SK-N-SH treated with all-trans-retinoic acid at 6 μM for 48 hours (cell line): ENCODE results near the gene TEKTIP1.

ENCODE experiments used
- ATAC-seq: fragments of 200-7000 bp; cut with Tn5 transposase; 3 replicates; pipeline ENCODE4 v1.9.1; 2020; ENCODE audit warnings: mild to moderate bottlenecking, moderate library complexity
- ARNTL ChIP-seq: fragments of 450-650 bp; formaldehyde crosslinking; IDR thresholded peaks from 2 replicates; pipeline ENCODE4 v1.5.0; 2020; ENCODE audit warnings: low read depth, mild to moderate bottlenecking, moderate library complexity, borderline replicate concordance
- BACH2 ChIP-seq: fragments of 250-450 bp; sonication (Bioruptor Pico); IDR thresholded peaks from 2 replicates; pipeline ENCODE4 v1.9.0; 2021; ENCODE audit warnings: mild to moderate bottlenecking, borderline replicate concordance
- CSDC2 ChIP-seq: fragments of 250-450 bp; sonication (Bioruptor Pico); IDR thresholded peaks from 2 replicates; pipeline ENCODE4 v1.5.0; 2020; ENCODE audit warnings: mild to moderate bottlenecking, moderate library complexity
- ESRRG ChIP-seq: fragments of 250-450 bp; sonication (Bioruptor Pico); IDR thresholded peaks from 2 replicates; pipeline ENCODE4 v1.6.1; 2021; ENCODE audit warnings: mild to moderate bottlenecking
- GLIS3 ChIP-seq: fragments of 250-450 bp; sonication (Bioruptor Pico); IDR thresholded peaks from 2 replicates; pipeline ENCODE4 v1.5.0; 2020; ENCODE audit warnings: mild to moderate bottlenecking, moderate library complexity
- ISL1 ChIP-seq: fragments of 250-450 bp; sonication (Bioruptor Pico); IDR thresholded peaks from 2 replicates; pipeline ENCODE4 v2.1.2; 2022; ENCODE audit warnings: mild to moderate bottlenecking, moderate library complexity
- OSR1 ChIP-seq: fragments of 250-450 bp; sonication (Bioruptor Pico); IDR thresholded peaks from 2 replicates; pipeline ENCODE4 v1.8.0; 2022; ENCODE audit warnings: moderate library complexity, mild to moderate bottlenecking, inconsistent platforms
- PPARA ChIP-seq: fragments of 250-450 bp; sonication (Bioruptor Pico); IDR thresholded peaks from 2 replicates; pipeline ENCODE4 v1.5.0; 2020; ENCODE audit warnings: mild to moderate bottlenecking, borderline replicate concordance
- RARB ChIP-seq: fragments of 250-450 bp; sonication (Bioruptor Pico); IDR thresholded peaks from 2 replicates; pipeline ENCODE4 v1.8.0; 2021; ENCODE audit warnings: mild to moderate bottlenecking, moderate library complexity
- SNAI2 ChIP-seq: fragments of 250-450 bp; sonication (Bioruptor Pico); IDR thresholded peaks from 2 replicates; pipeline ENCODE4 v1.5.0; 2020; ENCODE audit warnings: mild to moderate bottlenecking, moderate library complexity
- TOX ChIP-seq: fragments of 250-450 bp; sonication (Bioruptor Pico); IDR thresholded peaks from 2 replicates; pipeline ENCODE4 v1.8.0; 2021; ENCODE audit warnings: mild to moderate bottlenecking, moderate library complexity, borderline replicate concordance
- ZC3H10 ChIP-seq: fragments of 250-450 bp; sonication (Bioruptor Pico); IDR thresholded peaks from 2 replicates; pipeline ENCODE4 v1.5.1; 2021; ENCODE audit warnings: mild to moderate bottlenecking, moderate library complexity
- ZFP3 ChIP-seq: fragments of 250-450 bp; sonication (Bioruptor Pico); IDR thresholded peaks from 2 replicates; pipeline ENCODE4 v1.5.0; 2020; ENCODE audit warnings: mild to moderate bottlenecking, moderate library complexity
- ZFP30 ChIP-seq: fragments of 450-650 bp; formaldehyde crosslinking; IDR thresholded peaks from 2 replicates; pipeline ENCODE4 v1.5.0; 2022; ENCODE audit warnings: mild to moderate bottlenecking, moderate library complexity
- ZNF70 ChIP-seq: fragments of 450-650 bp; formaldehyde crosslinking; IDR thresholded peaks from 2 replicates; pipeline ENCODE4 v1.5.0; 2020; ENCODE audit warnings: mild to moderate bottlenecking, moderate library complexity
- TF ChIP-seq, protein P1 (sequence below): fragments of 250-450 bp; sonication (Bioruptor Pico); IDR thresholded peaks from 2 replicates; pipeline ENCODE4 v1.5.1; 2021; ENCODE audit warnings: mild to moderate bottlenecking, moderate library complexity
- TF ChIP-seq, protein P2 (sequence below): fragments of 250-450 bp; sonication (Bioruptor Pico); IDR thresholded peaks from 2 replicates; pipeline ENCODE4 v1.8.0; 2021; ENCODE audit warnings: low read depth, mild to moderate bottlenecking, moderate library complexity, borderline replicate concordance
- TF ChIP-seq, protein P3 (sequence below): fragments of 250-450 bp; sonication (Bioruptor Pico); IDR thresholded peaks from 2 replicates; pipeline ENCODE4 v1.5.1; 2020; ENCODE audit warnings: low read depth, mild to moderate bottlenecking, moderate library complexity
- TF ChIP-seq, protein P4 (sequence below): fragments of 250-450 bp; sonication (Bioruptor Pico); IDR thresholded peaks from 2 replicates; pipeline ENCODE4 v1.5.0; 2020; ENCODE audit warnings: mild to moderate bottlenecking, moderate library complexity

TEKTIP1 gene

DNA sequence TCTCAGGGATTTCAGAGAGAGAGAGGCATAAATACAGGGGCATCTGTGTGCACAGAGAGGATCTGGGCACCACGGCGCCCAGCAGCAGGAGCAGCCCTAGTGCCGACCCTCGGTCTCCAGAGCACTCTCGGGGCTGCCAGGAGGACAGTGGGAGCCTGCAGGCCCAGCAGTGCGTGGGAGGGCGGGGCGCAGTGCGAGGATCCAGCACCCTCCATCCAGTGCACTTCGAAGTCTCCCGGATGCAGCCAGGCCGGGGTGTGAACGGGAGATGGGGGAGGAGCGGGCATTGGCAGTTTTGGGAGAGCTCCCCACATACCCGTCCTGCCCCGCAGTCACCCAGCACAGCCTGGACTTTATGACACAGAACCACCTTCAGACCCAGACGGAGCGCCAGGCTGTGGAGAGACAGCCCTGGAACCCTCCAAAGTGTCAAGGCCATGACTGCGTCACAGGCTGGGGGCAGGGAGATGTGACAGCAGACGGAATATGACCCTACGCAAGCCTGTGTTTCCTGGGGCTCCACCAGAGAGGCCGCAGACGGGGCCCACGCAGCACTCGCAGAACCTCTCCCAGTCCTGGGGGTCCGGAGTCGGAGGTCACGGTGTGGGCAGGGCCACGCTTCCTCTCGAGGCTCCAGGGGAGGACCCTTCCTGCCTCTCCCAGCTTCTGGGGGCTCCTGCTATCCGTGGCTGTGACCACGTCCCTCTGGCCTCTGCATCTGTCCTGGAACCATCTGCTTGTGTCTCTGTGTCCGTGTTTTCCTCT, 14.7 kb upstream of the TEKTIP1 start:
- no peak for TF ChIP-seq BACH2
- no peak for TF ChIP-seq TOX (CRISPR knock-in tag)
- no peak for TF ChIP-seq RARB (CRISPR knock-in tag)
- no peak for TF ChIP-seq CSDC2 (CRISPR knock-in tag)
- no peak for TF ChIP-seq ARNTL (CRISPR knock-in tag)
- no peak for TF ChIP-seq ZNF70 (CRISPR knock-in tag)
- no peak for TF ChIP-seq OSR1
- no peak for TF ChIP-seq SNAI2 (CRISPR knock-in tag)
- TF ChIP-seq PPARA (CRISPR knock-in tag): no peak
- TF ChIP-seq ZFP30: no peak
- TF ChIP-seq, protein P1, sequence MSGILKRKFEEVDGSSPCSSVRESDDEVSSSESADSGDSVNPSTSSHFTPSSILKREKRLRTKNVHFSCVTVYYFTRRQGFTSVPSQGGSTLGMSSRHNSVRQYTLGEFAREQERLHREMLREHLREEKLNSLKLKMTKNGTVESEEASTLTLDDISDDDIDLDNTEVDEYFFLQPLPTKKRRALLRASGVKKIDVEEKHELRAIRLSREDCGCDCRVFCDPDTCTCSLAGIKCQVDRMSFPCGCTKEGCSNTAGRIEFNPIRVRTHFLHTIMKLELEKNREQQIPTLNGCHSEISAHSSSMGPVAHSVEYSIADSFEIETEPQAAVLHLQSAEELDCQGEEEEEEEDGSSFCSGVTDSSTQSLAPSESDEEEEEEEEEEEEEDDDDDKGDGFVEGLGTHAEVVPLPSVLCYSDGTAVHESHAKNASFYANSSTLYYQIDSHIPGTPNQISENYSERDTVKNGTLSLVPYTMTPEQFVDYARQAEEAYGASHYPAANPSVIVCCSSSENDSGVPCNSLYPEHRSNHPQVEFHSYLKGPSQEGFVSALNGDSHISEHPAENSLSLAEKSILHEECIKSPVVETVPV: no peak
- no peak for ATAC-seq

DNA sequence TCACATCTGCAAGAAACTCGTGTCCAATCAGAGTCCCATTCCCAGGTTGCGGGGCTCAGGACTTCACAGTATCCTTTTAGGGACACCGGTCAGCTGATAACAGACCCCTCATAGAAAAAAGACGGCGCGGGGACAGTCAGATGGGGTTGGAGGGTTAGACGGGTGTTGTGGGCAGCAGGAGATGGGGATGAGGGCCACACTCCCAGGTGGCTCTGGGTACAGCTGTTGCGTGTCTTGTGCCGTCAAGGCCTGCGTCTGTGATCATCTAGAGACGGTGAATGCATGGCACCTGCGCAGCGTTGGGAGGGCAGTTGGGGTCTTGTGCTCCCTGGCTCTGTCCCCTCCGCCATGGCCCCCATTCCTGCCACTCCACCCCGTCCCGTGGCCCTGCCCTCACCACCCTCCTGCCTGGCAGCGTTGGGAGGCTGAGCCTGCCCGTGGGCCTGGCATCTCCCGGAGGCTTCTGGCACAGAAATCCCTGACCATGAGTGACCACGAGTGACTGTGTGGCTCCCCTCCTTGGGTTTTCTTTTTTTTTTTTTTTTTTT, 14.0 kb upstream of the TEKTIP1 start:
- TF ChIP-seq ZFP30: no peak
- TF ChIP-seq, protein P2, sequence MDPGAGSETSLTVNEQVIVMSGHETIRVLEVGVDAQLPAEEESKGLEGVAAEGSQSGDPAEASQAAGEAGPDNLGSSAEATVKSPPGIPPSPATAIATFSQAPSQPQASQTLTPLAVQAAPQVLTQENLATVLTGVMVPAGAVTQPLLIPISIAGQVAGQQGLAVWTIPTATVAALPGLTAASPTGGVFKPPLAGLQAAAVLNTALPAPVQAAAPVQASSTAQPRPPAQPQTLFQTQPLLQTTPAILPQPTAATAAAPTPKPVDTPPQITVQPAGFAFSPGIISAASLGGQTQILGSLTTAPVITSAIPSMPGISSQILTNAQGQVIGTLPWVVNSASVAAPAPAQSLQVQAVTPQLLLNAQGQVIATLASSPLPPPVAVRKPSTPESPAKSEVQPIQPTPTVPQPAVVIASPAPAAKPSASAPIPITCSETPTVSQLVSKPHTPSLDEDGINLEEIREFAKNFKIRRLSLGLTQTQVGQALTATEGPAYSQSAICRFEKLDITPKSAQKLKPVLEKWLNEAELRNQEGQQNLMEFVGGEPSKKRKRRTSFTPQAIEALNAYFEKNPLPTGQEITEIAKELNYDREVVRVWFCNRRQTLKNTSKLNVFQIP (CRISPR knock-in tag): no peak
- TF ChIP-seq GLIS3: no peak
- no peak for ATAC-seq

DNA sequence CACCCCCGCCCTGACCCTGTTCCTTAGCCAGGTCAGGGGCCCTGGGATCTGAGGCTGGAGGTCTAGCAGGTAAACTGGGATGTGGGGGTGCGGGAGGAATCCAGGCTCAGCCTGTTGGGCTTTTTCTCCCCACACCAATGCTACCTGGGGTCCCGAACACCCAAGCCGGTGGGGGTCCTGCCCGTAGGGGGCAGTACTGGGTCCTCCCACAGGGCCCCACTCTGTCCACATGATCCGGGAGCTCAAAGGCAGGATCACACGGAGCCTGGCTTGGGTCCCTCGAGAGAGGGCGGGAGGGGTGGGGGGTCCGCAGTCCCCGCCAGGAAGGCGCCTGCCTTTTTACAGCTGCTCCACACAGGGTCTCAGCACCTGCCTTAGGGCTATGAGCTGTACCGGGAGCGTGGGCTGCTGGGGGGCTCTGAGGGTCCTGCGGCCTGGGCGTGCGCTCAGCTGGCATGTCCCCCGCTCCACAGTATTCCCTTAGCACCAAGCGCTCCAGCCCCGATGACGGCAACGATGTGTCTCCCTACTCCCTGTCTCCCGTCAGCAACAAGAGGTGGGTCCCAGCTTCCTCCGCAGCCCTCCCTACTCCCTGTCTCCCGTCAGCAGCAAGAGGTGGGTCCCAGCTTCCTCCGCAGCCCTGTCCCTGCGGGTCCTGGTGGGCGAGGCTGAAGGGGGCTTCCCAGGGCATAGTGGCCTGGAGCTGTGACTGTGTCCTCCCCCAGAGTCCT, 12.3 kb upstream of the TEKTIP1 start:
- ATAC-seq: no peak
- no peak for TF ChIP-seq SNAI2 (CRISPR knock-in tag)
- TF ChIP-seq TOX (CRISPR knock-in tag): no peak
- TF ChIP-seq ZFP30: no peak
- no peak for TF ChIP-seq RARB (CRISPR knock-in tag)

DNA sequence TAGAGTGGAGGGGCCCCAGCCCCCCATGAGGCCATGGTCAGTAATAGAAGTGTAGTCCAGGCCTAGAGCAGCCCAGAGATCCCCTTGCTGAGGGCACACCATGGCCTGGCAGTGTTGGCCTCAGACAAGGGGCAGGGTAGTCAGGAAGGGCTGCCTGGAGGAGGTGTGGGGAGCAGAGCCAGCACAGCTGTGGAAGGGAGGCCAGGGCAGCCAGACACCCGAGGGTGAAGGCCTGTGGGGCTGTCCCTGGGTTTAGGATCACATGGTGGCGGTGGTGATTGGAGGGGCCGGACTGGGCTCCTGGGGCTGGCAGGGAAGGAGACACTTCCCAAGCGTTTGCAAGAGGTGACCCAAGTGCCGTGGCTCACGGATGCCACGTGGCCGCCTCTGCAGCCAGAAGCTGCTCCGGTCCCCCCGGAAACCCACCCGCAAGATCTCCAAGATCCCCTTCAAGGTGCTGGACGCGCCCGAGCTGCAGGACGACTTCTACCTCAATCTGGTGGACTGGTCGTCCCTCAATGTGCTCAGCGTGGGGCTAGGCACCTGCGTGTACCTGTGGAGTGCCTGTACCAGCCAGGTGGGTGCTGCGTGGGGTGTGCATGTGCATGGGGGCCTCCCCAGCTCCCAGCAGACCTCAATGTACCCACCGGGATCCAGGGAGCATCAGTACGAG, 11.6 kb upstream of the TEKTIP1 start:
- TF ChIP-seq ZFP3 (CRISPR knock-in tag): no peak
- ATAC-seq: no peak

DNA sequence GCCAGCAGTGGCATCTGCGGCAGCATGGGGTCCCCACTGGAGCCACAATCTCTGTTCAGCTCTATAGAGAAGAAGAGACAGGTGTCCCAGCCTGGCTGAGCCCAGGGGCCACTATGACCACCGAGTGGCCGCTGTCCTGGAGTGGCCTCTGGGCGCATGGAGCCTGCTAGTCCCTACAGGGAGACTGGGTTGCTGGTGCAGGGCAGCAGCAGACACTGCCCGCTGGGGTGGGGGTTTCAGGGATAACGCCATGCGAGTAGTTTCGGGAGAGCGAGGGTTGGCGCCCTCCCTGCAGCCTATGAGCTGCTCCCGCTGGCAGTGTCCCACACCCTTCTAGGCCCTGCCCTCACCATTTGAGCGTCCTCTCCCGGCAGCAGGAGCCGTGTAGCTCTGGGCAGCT, 10.9 kb upstream of the TEKTIP1 start:
- TF ChIP-seq ZC3H10 (CRISPR knock-in tag) (no peak), ISL1 (CRISPR knock-in tag) (no peak), ESRRG (no peak), CSDC2 (CRISPR knock-in tag) (no peak), ZFP3 (CRISPR knock-in tag) (no peak), PPARA (CRISPR knock-in tag) (no peak)
- TF ChIP-seq, protein P2 (CRISPR knock-in tag): no peak
- no peak for ATAC-seq

DNA sequence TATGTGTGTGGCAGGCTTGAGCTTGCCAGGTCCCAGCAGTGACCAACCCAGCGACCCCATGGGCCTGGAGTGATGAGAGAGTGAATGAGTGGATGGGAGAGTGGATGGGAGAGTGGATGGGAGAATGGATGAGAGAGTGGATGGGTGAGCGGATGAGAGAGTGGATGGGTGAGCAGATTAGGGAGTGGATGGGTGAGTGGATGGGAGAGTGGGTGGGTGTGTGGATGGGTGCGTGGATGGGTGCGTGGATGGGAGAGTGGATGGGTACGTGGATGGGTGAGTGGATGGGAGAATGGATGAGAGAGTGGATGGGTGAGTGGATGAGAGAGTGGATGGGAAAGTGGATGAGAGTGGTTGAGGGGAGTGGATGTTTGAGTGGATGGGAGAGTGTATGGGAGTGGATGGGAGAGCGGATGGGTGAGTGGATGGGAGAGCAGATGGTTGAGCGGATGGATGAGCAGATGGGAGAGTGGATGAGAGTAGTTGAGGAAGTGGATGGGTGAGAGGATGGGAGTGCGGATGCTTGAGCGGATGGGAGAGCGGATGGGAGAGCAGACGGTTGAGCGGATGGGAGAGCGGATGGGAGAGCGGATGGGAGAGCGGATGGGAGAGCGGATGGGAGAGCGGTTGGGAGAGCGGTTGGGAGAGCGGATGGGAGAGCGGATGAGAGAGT, 10.3 kb upstream of the TEKTIP1 start:
- ATAC-seq: no peak
- no peak for TF ChIP-seq ZFP30
- TF ChIP-seq, protein P3, sequence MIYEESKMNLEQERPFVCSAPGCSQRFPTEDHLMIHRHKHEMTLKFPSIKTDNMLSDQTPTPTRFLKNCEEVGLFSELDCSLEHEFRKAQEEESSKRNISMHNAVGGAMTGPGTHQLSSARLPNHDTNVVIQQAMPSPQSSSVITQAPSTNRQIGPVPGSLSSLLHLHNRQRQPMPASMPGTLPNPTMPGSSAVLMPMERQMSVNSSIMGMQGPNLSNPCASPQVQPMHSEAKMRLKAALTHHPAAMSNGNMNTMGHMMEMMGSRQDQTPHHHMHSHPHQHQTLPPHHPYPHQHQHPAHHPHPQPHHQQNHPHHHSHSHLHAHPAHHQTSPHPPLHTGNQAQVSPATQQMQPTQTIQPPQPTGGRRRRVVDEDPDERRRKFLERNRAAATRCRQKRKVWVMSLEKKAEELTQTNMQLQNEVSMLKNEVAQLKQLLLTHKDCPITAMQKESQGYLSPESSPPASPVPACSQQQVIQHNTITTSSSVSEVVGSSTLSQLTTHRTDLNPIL (CRISPR knock-in tag): no peak
- TF ChIP-seq, protein P4, sequence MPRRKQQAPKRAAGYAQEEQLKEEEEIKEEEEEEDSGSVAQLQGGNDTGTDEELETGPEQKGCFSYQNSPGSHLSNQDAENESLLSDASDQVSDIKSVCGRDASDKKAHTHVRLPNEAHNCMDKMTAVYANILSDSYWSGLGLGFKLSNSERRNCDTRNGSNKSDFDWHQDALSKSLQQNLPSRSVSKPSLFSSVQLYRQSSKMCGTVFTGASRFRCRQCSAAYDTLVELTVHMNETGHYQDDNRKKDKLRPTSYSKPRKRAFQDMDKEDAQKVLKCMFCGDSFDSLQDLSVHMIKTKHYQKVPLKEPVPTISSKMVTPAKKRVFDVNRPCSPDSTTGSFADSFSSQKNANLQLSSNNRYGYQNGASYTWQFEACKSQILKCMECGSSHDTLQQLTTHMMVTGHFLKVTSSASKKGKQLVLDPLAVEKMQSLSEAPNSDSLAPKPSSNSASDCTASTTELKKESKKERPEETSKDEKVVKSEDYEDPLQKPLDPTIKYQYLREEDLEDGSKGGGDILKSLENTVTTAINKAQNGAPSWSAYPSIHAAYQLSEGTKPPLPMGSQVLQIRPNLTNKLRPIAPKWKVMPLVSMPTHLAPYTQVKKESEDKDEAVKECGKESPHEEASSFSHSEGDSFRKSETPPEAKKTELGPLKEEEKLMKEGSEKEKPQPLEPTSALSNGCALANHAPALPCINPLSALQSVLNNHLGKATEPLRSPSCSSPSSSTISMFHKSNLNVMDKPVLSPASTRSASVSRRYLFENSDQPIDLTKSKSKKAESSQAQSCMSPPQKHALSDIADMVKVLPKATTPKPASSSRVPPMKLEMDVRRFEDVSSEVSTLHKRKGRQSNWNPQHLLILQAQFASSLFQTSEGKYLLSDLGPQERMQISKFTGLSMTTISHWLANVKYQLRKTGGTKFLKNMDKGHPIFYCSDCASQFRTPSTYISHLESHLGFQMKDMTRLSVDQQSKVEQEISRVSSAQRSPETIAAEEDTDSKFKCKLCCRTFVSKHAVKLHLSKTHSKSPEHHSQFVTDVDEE (CRISPR knock-in tag): no peak
- no peak for TF ChIP-seq ARNTL (CRISPR knock-in tag)
- no peak for TF ChIP-seq ESRRG
